SU-DHL-6 (cell line): ENCODE data around the gene B4GALT3.

Source experiments
- EZH2phosphoT487 ChIP-seq: fragments of 200-600 bp; sonication (generic), shearing (Covaris generic); conservative IDR thresholded peaks from 2 replicates; pipeline ENCODE4 v1.6.1; 2018; ENCODE audit warnings: mild to moderate bottlenecking, antibody characterized with exemption, low read length, moderate library complexity, mixed read lengths
- TF ChIP-seq, protein P1 (sequence below): fragments of 200-600 bp; sonication (generic); IDR thresholded peaks from one replicate; pipeline ENCODE4 v1.5.1; 2017; ENCODE audit warnings: antibody characterized with exemption, mild to moderate bottlenecking, low read length, moderate library complexity; ENCODE audit not compliant: insufficient read depth, poor library complexity, severe bottlenecking

DNA sequence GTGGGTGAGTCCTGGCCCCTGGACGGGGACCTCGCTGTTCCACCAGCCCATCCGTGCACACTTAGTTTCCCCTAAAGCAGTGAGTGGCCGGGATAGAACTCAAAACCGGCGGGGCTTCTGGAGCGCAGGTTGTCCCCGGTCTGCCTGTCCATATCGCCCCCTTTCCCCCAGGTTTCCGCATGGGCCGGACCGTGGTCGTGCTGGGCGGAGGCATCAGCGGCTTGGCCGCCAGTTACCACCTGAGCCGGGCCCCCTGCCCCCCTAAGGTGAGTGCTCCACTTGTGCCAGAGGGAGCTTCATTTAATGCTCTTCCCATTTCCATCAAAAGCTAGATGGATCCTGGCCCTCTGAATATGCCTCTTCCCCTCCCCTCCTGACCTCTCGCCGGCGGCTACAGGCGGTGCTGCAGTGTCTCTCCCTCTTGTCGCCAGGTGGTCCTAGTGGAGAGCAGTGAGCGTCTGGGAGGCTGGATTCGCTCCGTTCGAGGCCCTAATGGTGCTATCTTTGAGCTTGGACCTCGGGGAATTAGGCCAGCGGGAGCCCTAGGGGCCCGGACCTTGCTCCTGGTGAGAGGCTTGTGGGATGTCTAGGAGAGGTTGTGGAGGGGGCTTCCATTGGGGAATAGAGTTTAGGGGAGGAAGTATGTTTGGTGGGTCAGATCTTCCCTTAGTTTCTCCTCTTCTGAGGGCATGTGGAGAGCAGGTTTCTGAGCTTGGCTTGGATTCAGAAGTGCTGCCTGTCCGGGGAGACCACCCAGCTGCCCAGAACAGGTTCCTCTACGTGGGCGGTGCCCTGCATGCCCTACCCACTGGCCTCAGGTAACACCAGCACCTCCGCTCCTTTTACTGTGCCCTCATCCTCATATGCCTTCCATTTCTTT is 10.4 kb downstream of the B4GALT3 start:
- TF ChIP-seq, protein P1, sequence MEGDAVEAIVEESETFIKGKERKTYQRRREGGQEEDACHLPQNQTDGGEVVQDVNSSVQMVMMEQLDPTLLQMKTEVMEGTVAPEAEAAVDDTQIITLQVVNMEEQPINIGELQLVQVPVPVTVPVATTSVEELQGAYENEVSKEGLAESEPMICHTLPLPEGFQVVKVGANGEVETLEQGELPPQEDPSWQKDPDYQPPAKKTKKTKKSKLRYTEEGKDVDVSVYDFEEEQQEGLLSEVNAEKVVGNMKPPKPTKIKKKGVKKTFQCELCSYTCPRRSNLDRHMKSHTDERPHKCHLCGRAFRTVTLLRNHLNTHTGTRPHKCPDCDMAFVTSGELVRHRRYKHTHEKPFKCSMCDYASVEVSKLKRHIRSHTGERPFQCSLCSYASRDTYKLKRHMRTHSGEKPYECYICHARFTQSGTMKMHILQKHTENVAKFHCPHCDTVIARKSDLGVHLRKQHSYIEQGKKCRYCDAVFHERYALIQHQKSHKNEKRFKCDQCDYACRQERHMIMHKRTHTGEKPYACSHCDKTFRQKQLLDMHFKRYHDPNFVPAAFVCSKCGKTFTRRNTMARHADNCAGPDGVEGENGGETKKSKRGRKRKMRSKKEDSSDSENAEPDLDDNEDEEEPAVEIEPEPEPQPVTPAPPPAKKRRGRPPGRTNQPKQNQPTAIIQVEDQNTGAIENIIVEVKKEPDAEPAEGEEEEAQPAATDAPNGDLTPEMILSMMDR: no peak
- TF ChIP-seq EZH2phosphoT487: no peak
